H1 (cell line): ENCODE measurements around the gene NTRK2. TPM values are rescaled to one million over a fixed set of nuclear protein-coding genes. Genes with fewer than 3 reads are reported as not detected.

Experiments
- CTCF ChIA-PET: fragments of 300-600 bp; sonication (Branson Sonifier 250); formaldehyde crosslinking; loops from one replicate; lab custom pipeline; 2021; ENCODE audit not compliant: partially characterized antibody; lab: Charles Lee
- POLR2A ChIA-PET: fragments of 300-600 bp; sonication (Branson Sonifier 250); formaldehyde crosslinking; loops from one replicate; lab custom pipeline; 2021; ENCODE audit warnings: inconsistent platforms; ENCODE audit not compliant: partially characterized antibody; lab: Charles Lee
- DNase-seq, 2 experiments: peaks; one replicate each; pipeline versions ENCODE4 v3.0.0 to v3.0.0-alpha.2; 2010 to 2022; ENCODE audit warnings: low spot score in 2 of 2, low read depth in 1 of 2, mixed read lengths in 1 of 2
- FAIRE-seq: peaks from 2 replicates; lab custom pipeline; 2011; peaks lifted over from hg19 to GRCh38; lab: Jason Lieb, UNC
- H2AFZ ChIP-seq: 2 replicates; pipeline ENCODE4 v1.8.1; 2012; ENCODE audit warnings: low read length, inconsistent platforms
- H2AK5ac ChIP-seq: 2 replicates; pipeline ENCODE4 v1.6.1; 2013; ENCODE audit warnings: low read depth, low read length
- H2BK120ac ChIP-seq: replicated peaks from 2 replicates; pipeline ENCODE3; 2013; ENCODE audit warnings: low read depth, low read length, inconsistent platforms
- H2BK12ac ChIP-seq: 2 replicates; pipeline ENCODE4 v1.6.1; 2013; ENCODE audit warnings: low read depth, low read length
- H2BK15ac ChIP-seq: 2 replicates; pipeline ENCODE4 v1.6.1; 2013; ENCODE audit warnings: low read length
- H2BK20ac ChIP-seq: 2 replicates; pipeline ENCODE4 v1.6.1; 2013; ENCODE audit warnings: low read length
- H2BK5ac ChIP-seq: 2 replicates; pipeline ENCODE4 v1.6.1; 2013; ENCODE audit warnings: low read depth, low read length
- H3K14ac ChIP-seq: 2 replicates; pipeline ENCODE4 v1.6.1; 2013; ENCODE audit warnings: inconsistent platforms; ENCODE audit not compliant: insufficient read length
- H3K18ac ChIP-seq: 2 replicates; pipeline ENCODE4 v1.6.1; 2013; ENCODE audit warnings: low read length; ENCODE audit errors: extremely low read depth
- H3K23ac ChIP-seq: 2 replicates; pipeline ENCODE4 v1.6.1; 2013; ENCODE audit warnings: inconsistent platforms; ENCODE audit not compliant: insufficient read length
- H3K23me2 ChIP-seq: 2 replicates; pipeline ENCODE4 v1.6.1; 2013; ENCODE audit warnings: low read depth, low read length
- H3K27ac ChIP-seq: 2 replicates; pipeline ENCODE4 v1.6.1; 2011; ENCODE audit warnings: low read depth, low read length, inconsistent platforms
- H3K27me3 ChIP-seq, 4 experiments: replicated peaks in 1 of 4; 1 replicate in 1 of 4; 2 replicates in 3 of 4; pipeline versions ENCODE4 v1.6.1 to v1.8.1; 2011 to 2013; ENCODE audit warnings: low read length in 3 of 4, mild to moderate bottlenecking in 3 of 4, inconsistent platforms in 2 of 4, mixed read lengths in 2 of 4, moderate library complexity in 1 of 4; ENCODE audit not compliant: control insufficient read depth in 3 of 4, insufficient read depth in 3 of 4; ENCODE audit errors: extremely low read depth in 1 of 4
- H3K36me3 ChIP-seq, 4 experiments: 2 replicates each; pipeline versions ENCODE4 v1.6.1 to v1.8.1; 2011 to 2013; ENCODE audit warnings: mild to moderate bottlenecking in 4 of 4, low read length in 3 of 4, moderate library complexity in 2 of 4, control low read depth in 1 of 4, inconsistent platforms in 1 of 4; ENCODE audit not compliant: insufficient read depth in 4 of 4, control insufficient read depth in 2 of 4
- H3K4ac ChIP-seq: replicated peaks from 2 replicates; pipeline ENCODE3; 2013; ENCODE audit warnings: low read length, low read depth, mixed read lengths, inconsistent platforms; ENCODE audit not compliant: insufficient read length
- H3K4me1 ChIP-seq, 4 experiments: replicated peaks in 1 of 4; 1 replicate in 1 of 4; 2 replicates in 3 of 4; pipeline versions ENCODE4 v1.6.1 to v1.8.1; 2011 to 2013; ENCODE audit warnings: low read length in 3 of 4, inconsistent platforms in 2 of 4, mixed read lengths in 1 of 4; ENCODE audit not compliant: insufficient read depth in 4 of 4, control insufficient read depth in 3 of 4
- H3K4me2 ChIP-seq, 2 experiments: 2 replicates each; pipeline versions ENCODE4 v1.6.1 to v1.8.1; 2011 to 2013; ENCODE audit warnings: low read depth in 2 of 2, low read length in 2 of 2, control low read depth in 1 of 2, inconsistent platforms in 1 of 2, mild to moderate bottlenecking in 1 of 2; ENCODE audit not compliant: insufficient read depth in 1 of 2
- H3K4me3 ChIP-seq, 4 experiments: fragments of 200-600, 300-600 bp in 1 of 4; sonication (generic), shearing (Covaris generic), sonication (Bioruptor Twin) in 1 of 4; 2 replicates each; pipeline versions ENCODE4 v1.5.1 to v1.8.1; 2011 to 2016; ENCODE audit warnings: low read length in 4 of 4, low read depth in 3 of 4, control low read depth in 2 of 4, inconsistent platforms in 2 of 4, mild to moderate bottlenecking in 2 of 4, mixed read lengths in 1 of 4, moderate library complexity in 1 of 4; ENCODE audit not compliant: insufficient read depth in 2 of 4; ENCODE audit errors: extremely low read depth in 1 of 4
- H3K56ac ChIP-seq: replicated peaks from 2 replicates; pipeline ENCODE3; 2013; ENCODE audit warnings: low read depth, mild to moderate bottlenecking, mixed read lengths, low read length, inconsistent platforms; ENCODE audit not compliant: insufficient read length
- H3K79me1 ChIP-seq: 2 replicates; pipeline ENCODE4 v1.6.1; 2013; ENCODE audit warnings: low read depth, low read length, control low read depth
- H3K79me2 ChIP-seq, 2 experiments: 2 replicates each; pipeline versions ENCODE4 v1.6.1 to v1.8.1; 2012 to 2013; ENCODE audit warnings: low read length in 2 of 2, mild to moderate bottlenecking in 2 of 2, inconsistent platforms in 1 of 2; ENCODE audit not compliant: insufficient read depth in 2 of 2, control insufficient read depth in 1 of 2
- H3K9ac ChIP-seq, 4 experiments: replicated peaks in 1 of 4; 1 replicate in 1 of 4; 2 replicates in 3 of 4; pipeline versions ENCODE4 v1.6.1 to v1.8.1; 2011 to 2013; ENCODE audit warnings: low read depth in 3 of 4, low read length in 3 of 4, control low read depth in 2 of 4, mild to moderate bottlenecking in 2 of 4, moderate library complexity in 2 of 4, inconsistent platforms in 1 of 4; ENCODE audit errors: extremely low read depth in 1 of 4
- H3K9me3 ChIP-seq, 2 experiments: 2 replicates each; pipeline versions ENCODE4 v1.6.1 to v1.8.1; 2012 to 2013; ENCODE audit warnings: mild to moderate bottlenecking in 2 of 2, moderate library complexity in 2 of 2, control low read depth in 1 of 2, inconsistent platforms in 1 of 2, low read depth in 1 of 2, low read length in 1 of 2, mixed read lengths in 1 of 2; ENCODE audit not compliant: insufficient read depth in 2 of 2
- H4K20me1 ChIP-seq, 2 experiments: replicated peaks in 1 of 2; 2 replicates each; pipeline versions ENCODE3 to v1.8.1; 2011 to 2013; ENCODE audit warnings: inconsistent platforms in 2 of 2, low read length in 2 of 2, mild to moderate bottlenecking in 1 of 2; ENCODE audit not compliant: insufficient read depth in 2 of 2, control insufficient read depth in 1 of 2
- H4K5ac ChIP-seq: 2 replicates; pipeline ENCODE4 v1.6.1; 2013; ENCODE audit warnings: low read length, low read depth, mixed read lengths, inconsistent platforms; ENCODE audit not compliant: insufficient read length
- H4K8ac ChIP-seq: 2 replicates; pipeline ENCODE4 v1.8.0; 2013; ENCODE audit warnings: mild to moderate bottlenecking, moderate library complexity, low read length, inconsistent platforms; ENCODE audit not compliant: insufficient read depth; ENCODE audit errors: extremely low read depth
- H4K91ac ChIP-seq: replicated peaks from 2 replicates; pipeline ENCODE3; 2013; ENCODE audit warnings: low read length, mixed read lengths, inconsistent platforms; ENCODE audit not compliant: insufficient read length
- ASH2L ChIP-seq: fragments of 200-600, 300-600 bp; sonication (generic); IDR thresholded peaks from one replicate; pipeline ENCODE4 v1.7.1; 2017; ENCODE audit warnings: low read length
- CBX8 ChIP-seq: fragments of 300-800, 300-1000 bp; sonication (generic); IDR thresholded peaks from 2 replicates; pipeline ENCODE4 v1.7.1; 2016; ENCODE audit warnings: low read depth, low read length, borderline replicate concordance
- CHD2 ChIP-seq: IDR thresholded peaks from 2 replicates; pipeline ENCODE4 v1.6.1; 2012; ENCODE audit warnings: low read length, improper control_type of control experiment
- CTBP2 ChIP-seq: IDR thresholded peaks from 2 replicates; pipeline ENCODE4 v1.7.0; 2011; ENCODE audit warnings: borderline replicate concordance, mild to moderate bottlenecking, moderate library complexity, mixed read lengths, low read length; ENCODE audit not compliant: insufficient read depth, insufficient read length
- CTCF ChIP-seq, 3 experiments: IDR thresholded peaks; 1 replicate in 2 of 3; 2 replicates in 1 of 3; pipeline versions ENCODE4 v1.5.1 to v1.6.1; 2011; ENCODE audit warnings: low read length in 3 of 3, mild to moderate bottlenecking in 3 of 3, inconsistent platforms in 2 of 3, low read depth in 1 of 3, moderate library complexity in 1 of 3; ENCODE audit not compliant: insufficient read depth in 1 of 3; ENCODE audit errors: control extremely low read depth in 1 of 3
- EGR1 ChIP-seq: IDR thresholded peaks from 2 replicates; pipeline ENCODE4 v1.6.1; 2011; ENCODE audit warnings: low read depth, low read length, borderline replicate concordance
- POU5F1 ChIP-seq: IDR thresholded peaks from 2 replicates; pipeline ENCODE4 v1.6.1; 2011; ENCODE audit warnings: low read depth, mild to moderate bottlenecking, low read length, moderate library complexity
- SIX5 ChIP-seq: IDR thresholded peaks from 2 replicates; pipeline ENCODE4 v1.6.1; 2011; ENCODE audit warnings: mild to moderate bottlenecking, low read depth, low read length
- SP1 ChIP-seq: IDR thresholded peaks from 2 replicates; pipeline ENCODE4 v1.6.1; 2011; ENCODE audit warnings: low read depth, low read length
- SP2 ChIP-seq: IDR thresholded peaks from 2 replicates; pipeline ENCODE4 v1.6.1; 2012; ENCODE audit warnings: mild to moderate bottlenecking, low read length, inconsistent platforms
- SUZ12 ChIP-seq: fragments of 200-600 bp; sonication (generic); IDR thresholded peaks from 2 replicates; pipeline ENCODE4 v1.6.1; 2012; ENCODE audit warnings: mild to moderate bottlenecking, inconsistent platforms, low read length, moderate library complexity, mixed read lengths
- WGBS, 2 experiments: shearing (Covaris generic) in 1 of 2; methylation state at CpG; one replicate each; pipeline versions ENCODE4 v1.1.6 to v1.1.7; 2013 to 2015; ENCODE audit warnings: low lambda C conversion rate in 2 of 2, mixed read lengths in 2 of 2, inconsistent platforms in 1 of 2, low coverage in 1 of 2, missing lambda C conversion rate in 1 of 2; ENCODE audit not compliant: insufficient replicate concordance in 2 of 2, insufficient coverage in 1 of 2, insufficient read length in 1 of 2; ENCODE audit errors: extremely low coverage in 1 of 2, missing lambda C conversion rate in 1 of 2; 5-methylcytosine and 5-hydroxymethylcytosine counted together
- polyA plus RNA-seq, 7 experiments: library from polyadenylated mRNA; depleted of rRNA in 3 of 7; stranded (reverse) in 5 of 7; unstranded in 2 of 7; fragments of >200 nt in 5 of 7; fragments of 200-250 nt in 2 of 7; gene quantifications; 1 replicate in 5 of 7; 2 replicates in 1 of 7; 4 replicates in 1 of 7; pipeline versions ENCODE4 v1.2.1 to v1.2.3, GENCODE V29; 2011 to 2013; ENCODE audit warnings: missing spikeins in 2 of 7, mixed read lengths in 2 of 7
- total RNA-seq: library from RNA; stranded (reverse); fragmentation: NEBNext Ultra II Directional; extraction: Animal tissue kit (Norgen Biotek cat#: 25700); gene quantifications from 2 replicates; pipeline ENCODE4 v1.2.1, GENCODE V29; 2021

Gene NTRK2
- total and polyA plus RNA-seq, 2 of the 8 experiments (the other 6 are each of a cell fraction or from before 2014, with no cell fraction given) = 0.03 to 0.04 TPM

DNA sequence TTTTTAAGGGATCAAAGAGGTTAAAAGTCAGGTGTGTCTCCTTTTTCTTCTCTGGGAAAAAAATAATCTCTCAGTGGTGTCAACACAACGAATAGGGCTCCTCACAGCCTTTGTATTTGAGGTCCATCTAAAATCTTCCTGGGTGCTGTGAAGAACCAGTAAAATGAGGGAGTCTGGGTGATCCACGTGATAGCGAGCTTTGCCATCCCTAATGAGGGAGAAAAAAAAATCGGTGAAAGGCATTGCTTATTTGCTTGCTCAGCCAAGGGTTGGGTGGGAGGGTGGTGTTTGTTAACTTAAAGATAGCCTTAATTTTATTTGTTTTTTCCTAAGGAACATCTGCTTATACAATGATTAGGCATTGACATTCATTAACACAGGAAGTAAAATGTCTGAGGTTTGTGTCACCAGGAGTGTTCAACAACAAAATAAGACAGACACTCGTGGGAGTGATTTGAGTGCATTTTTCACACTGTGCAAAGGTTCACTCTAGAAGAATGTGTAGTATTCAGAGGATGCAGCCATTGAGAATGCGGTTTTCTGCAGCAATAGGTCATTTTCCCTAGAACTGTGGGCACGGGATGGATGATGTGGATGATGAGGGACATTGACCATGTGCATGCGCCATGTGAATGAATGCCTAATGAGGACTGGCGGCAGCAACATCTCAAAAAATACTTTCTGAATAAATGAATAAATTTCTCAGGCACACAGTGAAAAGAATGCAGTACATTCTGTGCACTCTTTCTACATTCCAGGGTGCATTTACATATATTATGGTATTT is 369.5 kb downstream of the NTRK2 start:
- Histone ChIP-seq H2BK5ac (no peak overlapping the region), H2BK12ac (no peak overlapping the region), H2AFZ (no peak overlapping the region), H4K20me1 (no peaks in the 10 kb centered on the region), H3K79me2 (no peaks in the 10 kb centered on the region), H4K5ac (no peak overlapping the region), H2BK20ac (no peak overlapping the region), H4K8ac (no peak overlapping the region), H2BK15ac (no peak overlapping the region), H3K23me2 (no peaks in the 10 kb centered on the region), H3K4ac (no peak overlapping the region), H3K4me1 (peaks cover 0 to 5% (median 1%) of the 10 kb centered on the region in 4 experiments; a peak in 5 of 7 replicates), H3K18ac (no peak overlapping the region), H3K9ac (no peak overlapping the region; a peak in 1 of 7 replicates), H3K27me3 (no peaks in the 10 kb centered on the region), H3K4me2 (no peak overlapping the region), H3K27ac (no peak overlapping the region), H3K14ac (no peak overlapping the region), H2AK5ac (no peak overlapping the region), H2BK120ac (no peak overlapping the region), H3K4me3 (no peak overlapping the region), H4K91ac (no peak overlapping the region), H3K23ac (no peak overlapping the region), H3K36me3 (no peaks in the 10 kb centered on the region), H3K79me1 (no peaks in the 10 kb centered on the region), H3K56ac (no peak overlapping the region), H3K9me3 (no peaks in the 10 kb centered on the region)
- ChIA-PET CTCF (interaction anchor here (1.1 kb wide), 1 partner anchor 257 kb away, joined by 4 read pairs; no protein-coding TSS in a partner anchor), POLR2A (no interaction called here)
- DNase-seq (no peak), FAIRE-seq (no peak)
- WGBS, 2 experiments = 81% methylated on average over 9 of the region's 9 CpGs; no CpG with 5 or more reads in 1 of the 2 experiments
- no peak for TF ChIP-seq CTBP2
- no peak for TF ChIP-seq SUZ12
- no peak for TF ChIP-seq SP2
- no peak for TF ChIP-seq CTCF (IDR thresholded peaks at IDR 0.05; ENCODE audit: control extremely low read depth in 1 of 3, insufficient read depth in 1 of 3, low read depth in 1 of 3, low read length in 3 of 3)
- no peak for TF ChIP-seq SP1
- TF ChIP-seq EGR1 = no peak
- no peak for TF ChIP-seq SIX5
- TF ChIP-seq CBX8 = no peak
- TF ChIP-seq POU5F1 = no peak
- no peak for TF ChIP-seq ASH2L
- TF ChIP-seq CHD2 = no peak
